GM23338 (cell line): ENCODE results near the gene KATNIP. TPM values are rescaled to one million over a fixed set of nuclear protein-coding genes. Genes with fewer than 3 reads are reported as not detected.

ENCODE experiments used
- ATAC-seq: fragments of 200-7000 bp; cut with Tn5 transposase; 3 replicates; pipeline ENCODE4 v1.9.1; 2020
- DNase-seq: peaks from one replicate; pipeline ENCODE4 v3.0.0-alpha.2; 2015; ENCODE audit warnings: low spot score
- H2AFZ ChIP-seq: fragments of 200-600 bp; sonication (generic); 2 replicates; pipeline ENCODE4 v1.8.0; 2016; ENCODE audit warnings: antibody characterized with exemption, mild to moderate bottlenecking, moderate library complexity
- H3F3A ChIP-seq: fragments of 200-600 bp; sonication (generic); replicated peaks from 2 replicates; pipeline ENCODE4 v1.8.0; 2017; ENCODE audit warnings: antibody characterized with exemption, mixed run types, low read depth
- H3K27ac ChIP-seq: fragments of 200-600 bp; sonication (generic); 2 replicates; pipeline ENCODE4 v1.6.1; 2016; ENCODE audit warnings: low read depth
- H3K27me3 ChIP-seq: fragments of 200-600 bp; sonication (generic); 2 replicates; pipeline ENCODE4 v1.8.0; 2016; ENCODE audit warnings: mild to moderate bottlenecking, mixed run types, moderate library complexity; ENCODE audit not compliant: insufficient read depth
- H3K36me3 ChIP-seq: fragments of 200-600 bp; sonication (generic); 2 replicates; pipeline ENCODE4 v1.8.0; 2016; ENCODE audit warnings: mild to moderate bottlenecking; ENCODE audit not compliant: insufficient read depth
- H3K4me1 ChIP-seq: fragments of 200-600 bp; sonication (generic); 2 replicates; pipeline ENCODE4 v1.8.0; 2016; ENCODE audit warnings: mild to moderate bottlenecking, moderate library complexity; ENCODE audit not compliant: insufficient read depth
- H3K4me2 ChIP-seq: fragments of 200-600 bp; sonication (generic); 2 replicates; pipeline ENCODE4 v1.7.1; 2017; ENCODE audit warnings: mixed run types
- H3K4me3 ChIP-seq: fragments of 200-600 bp; sonication (generic); 2 replicates; pipeline ENCODE4 v1.6.1; 2016; ENCODE audit warnings: mixed run types
- H3K79me2 ChIP-seq: fragments of 200-600 bp; sonication (generic); replicated peaks from 2 replicates; pipeline ENCODE4 v1.8.0; 2017; ENCODE audit warnings: mild to moderate bottlenecking; ENCODE audit not compliant: insufficient read depth
- H3K9me2 ChIP-seq: fragments of 200-600 bp; sonication (generic); 2 replicates; pipeline ENCODE4 v1.8.0; 2017; ENCODE audit not compliant: insufficient read depth
- H4K20me1 ChIP-seq: fragments of 200-600 bp; sonication (generic); replicated peaks from 2 replicates; pipeline ENCODE4 v1.8.0; 2017; ENCODE audit warnings: mild to moderate bottlenecking; ENCODE audit not compliant: insufficient read depth
- H3K27ac Mint-ChIP-seq: 2 replicates; pipeline ENCODE4 v1.8.0; 2020; ENCODE audit warnings: inconsistent platforms, mild to moderate bottlenecking, moderate library complexity, mixed read lengths
- H3K27me3 Mint-ChIP-seq: 3 replicates; pipeline ENCODE4 v1.8.0; 2022; ENCODE audit warnings: low read depth, mild to moderate bottlenecking, moderate library complexity, mixed read lengths, inconsistent platforms; ENCODE audit not compliant: insufficient read depth, poor library complexity
- H3K36me3 Mint-ChIP-seq: 3 replicates; pipeline ENCODE4 v1.8.0; 2021; ENCODE audit warnings: low read depth, mild to moderate bottlenecking, inconsistent platforms, moderate library complexity, mixed read lengths
- H3K4me1 Mint-ChIP-seq: 3 replicates; pipeline ENCODE4 v1.8.0; 2020; ENCODE audit warnings: mild to moderate bottlenecking, inconsistent platforms, mixed read lengths
- H3K4me3 Mint-ChIP-seq: 3 replicates; pipeline ENCODE4 v1.8.0; 2021; ENCODE audit warnings: moderate library complexity, mild to moderate bottlenecking, inconsistent platforms, mixed read lengths
- H3K9me3 Mint-ChIP-seq: 3 replicates; pipeline ENCODE4 v1.8.0; 2020; ENCODE audit warnings: moderate library complexity, mild to moderate bottlenecking, inconsistent platforms, mixed read lengths
- CREB1 ChIP-seq: fragments of 250-450 bp; sonication (Bioruptor Pico); IDR thresholded peaks from 2 replicates; pipeline ENCODE4 v1.5.0; 2020; ENCODE audit warnings: low read depth, mild to moderate bottlenecking, moderate library complexity
- EZH2phosphoT487 ChIP-seq: fragments of 200-600 bp; sonication (generic); IDR thresholded peaks from one replicate; pipeline ENCODE4 v1.8.1; 2018; ENCODE audit warnings: antibody characterized with exemption; ENCODE audit not compliant: unreplicated experiment
- JUNB ChIP-seq: IDR thresholded peaks from one replicate; pipeline ENCODE4 v1.6.1; 2016; ENCODE audit warnings: antibody characterized with exemption; ENCODE audit not compliant: unreplicated experiment
- NANOG ChIP-seq: IDR thresholded peaks from 2 replicates; pipeline ENCODE4 v1.6.1; 2016; ENCODE audit warnings: antibody characterized with exemption, borderline replicate concordance
- POLR2AphosphoS5 ChIP-seq: IDR thresholded peaks from 2 replicates; pipeline ENCODE4 v1.6.1; 2016; ENCODE audit warnings: antibody characterized with exemption, low read depth
- polyA plus RNA-seq: library from polyadenylated mRNA; unstranded; fragments of >200 nt; fragmentation: Nextera tagmentation; extraction: Ambion mirVana; gene quantifications from 2 replicates; pipeline ENCODE4 v1.2.1, GENCODE V29; 2016
- total RNA-seq: library from RNA; depleted of rRNA; stranded (reverse); fragments of >200 nt; shearing (Covaris generic); gene quantifications from 2 replicates; pipeline ENCODE4 v1.2.3, GENCODE V29; 2014
- TF ChIP-seq, protein P1 (sequence below): IDR thresholded peaks from 2 replicates; pipeline ENCODE4 v1.6.1; 2016; ENCODE audit warnings: antibody characterized with exemption
- TF ChIP-seq, protein P2 (sequence below), 2 experiments: fragments of 200-600 bp in 1 of 2; sonication (generic) in 1 of 2; conservative IDR thresholded peaks; 2 replicates each; pipeline versions ENCODE4 v1.5.1 to v1.6.1; 2016 to 2017; ENCODE audit warnings: antibody characterized with exemption in 2 of 2, low read depth in 2 of 2, mild to moderate bottlenecking in 2 of 2, moderate library complexity in 1 of 2
- TF ChIP-seq, protein P3 (sequence below): IDR thresholded peaks from one replicate; pipeline ENCODE4 v1.6.1; 2018; ENCODE audit warnings: antibody characterized with exemption; ENCODE audit not compliant: unreplicated experiment
- TF ChIP-seq, protein P4 (sequence below): fragments of 250-450 bp; sonication (Bioruptor Pico); IDR thresholded peaks from 2 replicates; pipeline ENCODE4 v1.5.0; 2020; ENCODE audit warnings: mild to moderate bottlenecking, moderate library complexity

Gene KATNIP
- total and polyA plus RNA-seq, 2 experiments from 2014 or later, result 7.0 to 11.8 TPM

DNA sequence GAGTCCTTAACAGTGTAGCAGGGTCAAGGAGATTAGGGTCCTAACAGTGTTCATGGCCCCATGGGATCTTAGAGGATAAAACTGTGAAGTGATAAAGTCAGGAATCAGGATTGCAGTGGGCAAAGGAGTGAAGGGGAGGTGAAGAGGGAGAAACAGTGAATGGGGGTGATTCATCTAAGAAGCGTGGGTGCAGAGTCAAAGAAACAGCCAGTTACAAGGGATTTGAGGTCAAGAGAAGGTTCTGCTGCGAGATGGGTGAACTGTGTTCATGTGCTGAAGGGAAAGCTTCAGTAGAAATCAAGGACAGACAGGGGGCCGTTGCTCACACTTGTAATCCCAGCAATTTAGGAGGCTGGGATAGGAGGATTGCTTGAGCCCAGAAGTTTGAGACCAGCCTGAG, 6.1 kb upstream of the KATNIP start (continued):
- TF ChIP-seq NANOG (no peak), JUNB (no peak), EZH2phosphoT487 (no peak), POLR2AphosphoS5 (no peak), CREB1 (no peak)
- TF ChIP-seq, protein P1, sequence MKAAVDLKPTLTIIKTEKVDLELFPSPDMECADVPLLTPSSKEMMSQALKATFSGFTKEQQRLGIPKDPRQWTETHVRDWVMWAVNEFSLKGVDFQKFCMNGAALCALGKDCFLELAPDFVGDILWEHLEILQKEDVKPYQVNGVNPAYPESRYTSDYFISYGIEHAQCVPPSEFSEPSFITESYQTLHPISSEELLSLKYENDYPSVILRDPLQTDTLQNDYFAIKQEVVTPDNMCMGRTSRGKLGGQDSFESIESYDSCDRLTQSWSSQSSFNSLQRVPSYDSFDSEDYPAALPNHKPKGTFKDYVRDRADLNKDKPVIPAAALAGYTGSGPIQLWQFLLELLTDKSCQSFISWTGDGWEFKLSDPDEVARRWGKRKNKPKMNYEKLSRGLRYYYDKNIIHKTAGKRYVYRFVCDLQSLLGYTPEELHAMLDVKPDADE, result no peak
- TF ChIP-seq, protein P2, sequence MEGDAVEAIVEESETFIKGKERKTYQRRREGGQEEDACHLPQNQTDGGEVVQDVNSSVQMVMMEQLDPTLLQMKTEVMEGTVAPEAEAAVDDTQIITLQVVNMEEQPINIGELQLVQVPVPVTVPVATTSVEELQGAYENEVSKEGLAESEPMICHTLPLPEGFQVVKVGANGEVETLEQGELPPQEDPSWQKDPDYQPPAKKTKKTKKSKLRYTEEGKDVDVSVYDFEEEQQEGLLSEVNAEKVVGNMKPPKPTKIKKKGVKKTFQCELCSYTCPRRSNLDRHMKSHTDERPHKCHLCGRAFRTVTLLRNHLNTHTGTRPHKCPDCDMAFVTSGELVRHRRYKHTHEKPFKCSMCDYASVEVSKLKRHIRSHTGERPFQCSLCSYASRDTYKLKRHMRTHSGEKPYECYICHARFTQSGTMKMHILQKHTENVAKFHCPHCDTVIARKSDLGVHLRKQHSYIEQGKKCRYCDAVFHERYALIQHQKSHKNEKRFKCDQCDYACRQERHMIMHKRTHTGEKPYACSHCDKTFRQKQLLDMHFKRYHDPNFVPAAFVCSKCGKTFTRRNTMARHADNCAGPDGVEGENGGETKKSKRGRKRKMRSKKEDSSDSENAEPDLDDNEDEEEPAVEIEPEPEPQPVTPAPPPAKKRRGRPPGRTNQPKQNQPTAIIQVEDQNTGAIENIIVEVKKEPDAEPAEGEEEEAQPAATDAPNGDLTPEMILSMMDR (conservative IDR thresholded peaks at IDR 0.05; ENCODE audit: low read depth in 2 of 2), result no peak

DNA sequence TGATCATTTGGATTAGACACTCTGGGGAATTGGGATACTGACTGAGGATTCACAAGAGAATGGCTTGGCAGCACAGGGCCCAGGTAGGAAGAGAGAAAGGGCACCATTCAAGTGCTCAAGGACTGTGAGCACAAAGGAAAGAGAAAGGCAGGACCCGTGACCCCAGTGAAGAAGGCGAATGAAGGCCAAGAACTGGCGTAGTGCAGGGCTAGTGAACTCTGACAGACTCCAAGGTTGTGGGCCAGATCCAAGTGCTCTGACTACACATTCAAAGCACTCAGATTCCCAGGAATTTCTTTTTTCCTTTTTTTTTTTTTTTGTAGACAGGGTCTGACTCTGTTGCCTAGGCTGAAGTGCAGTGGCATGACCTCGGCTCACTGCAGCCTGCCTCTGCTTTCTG, 5.3 kb upstream of the KATNIP start:
- H3K27me3 ChIP-seq, result no peaks in the 10 kb centered on the region
- Mint-ChIP-seq H3K9me3 (no peaks in the 10 kb centered on the region; the same call in 2 of the 3 replicates), H3K4me3 (no peak overlapping the region), H3K27ac (no peak overlapping the region), H3K4me1 (peaks cover 5% of the 10 kb centered on the region; the same call in 2 of the 3 replicates), H3K27me3 (peaks cover under 1% of the 10 kb centered on the region), H3K36me3 (peaks cover 59% of the 10 kb centered on the region)
- H3K27ac ChIP-seq, result no peak overlapping the region
- no peak overlapping the region for H3K4me3 ChIP-seq
- H3K4me1 ChIP-seq, result peaks cover 8% of the 10 kb centered on the region
- no peak overlapping the region for H2AFZ ChIP-seq
- no peak for ATAC-seq
- peaks cover 38% of the 10 kb centered on the region for H3K36me3 ChIP-seq
- peaks cover 40% of the 10 kb centered on the region for H4K20me1 ChIP-seq
- peaks cover 37% of the 10 kb centered on the region for H3K79me2 ChIP-seq
- DNase-seq, result no peak
- TF ChIP-seq, protein P3, sequence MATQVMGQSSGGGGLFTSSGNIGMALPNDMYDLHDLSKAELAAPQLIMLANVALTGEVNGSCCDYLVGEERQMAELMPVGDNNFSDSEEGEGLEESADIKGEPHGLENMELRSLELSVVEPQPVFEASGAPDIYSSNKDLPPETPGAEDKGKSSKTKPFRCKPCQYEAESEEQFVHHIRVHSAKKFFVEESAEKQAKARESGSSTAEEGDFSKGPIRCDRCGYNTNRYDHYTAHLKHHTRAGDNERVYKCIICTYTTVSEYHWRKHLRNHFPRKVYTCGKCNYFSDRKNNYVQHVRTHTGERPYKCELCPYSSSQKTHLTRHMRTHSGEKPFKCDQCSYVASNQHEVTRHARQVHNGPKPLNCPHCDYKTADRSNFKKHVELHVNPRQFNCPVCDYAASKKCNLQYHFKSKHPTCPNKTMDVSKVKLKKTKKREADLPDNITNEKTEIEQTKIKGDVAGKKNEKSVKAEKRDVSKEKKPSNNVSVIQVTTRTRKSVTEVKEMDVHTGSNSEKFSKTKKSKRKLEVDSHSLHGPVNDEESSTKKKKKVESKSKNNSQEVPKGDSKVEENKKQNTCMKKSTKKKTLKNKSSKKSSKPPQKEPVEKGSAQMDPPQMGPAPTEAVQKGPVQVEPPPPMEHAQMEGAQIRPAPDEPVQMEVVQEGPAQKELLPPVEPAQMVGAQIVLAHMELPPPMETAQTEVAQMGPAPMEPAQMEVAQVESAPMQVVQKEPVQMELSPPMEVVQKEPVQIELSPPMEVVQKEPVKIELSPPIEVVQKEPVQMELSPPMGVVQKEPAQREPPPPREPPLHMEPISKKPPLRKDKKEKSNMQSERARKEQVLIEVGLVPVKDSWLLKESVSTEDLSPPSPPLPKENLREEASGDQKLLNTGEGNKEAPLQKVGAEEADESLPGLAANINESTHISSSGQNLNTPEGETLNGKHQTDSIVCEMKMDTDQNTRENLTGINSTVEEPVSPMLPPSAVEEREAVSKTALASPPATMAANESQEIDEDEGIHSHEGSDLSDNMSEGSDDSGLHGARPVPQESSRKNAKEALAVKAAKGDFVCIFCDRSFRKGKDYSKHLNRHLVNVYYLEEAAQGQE, result no peak
- TF ChIP-seq, protein P4, sequence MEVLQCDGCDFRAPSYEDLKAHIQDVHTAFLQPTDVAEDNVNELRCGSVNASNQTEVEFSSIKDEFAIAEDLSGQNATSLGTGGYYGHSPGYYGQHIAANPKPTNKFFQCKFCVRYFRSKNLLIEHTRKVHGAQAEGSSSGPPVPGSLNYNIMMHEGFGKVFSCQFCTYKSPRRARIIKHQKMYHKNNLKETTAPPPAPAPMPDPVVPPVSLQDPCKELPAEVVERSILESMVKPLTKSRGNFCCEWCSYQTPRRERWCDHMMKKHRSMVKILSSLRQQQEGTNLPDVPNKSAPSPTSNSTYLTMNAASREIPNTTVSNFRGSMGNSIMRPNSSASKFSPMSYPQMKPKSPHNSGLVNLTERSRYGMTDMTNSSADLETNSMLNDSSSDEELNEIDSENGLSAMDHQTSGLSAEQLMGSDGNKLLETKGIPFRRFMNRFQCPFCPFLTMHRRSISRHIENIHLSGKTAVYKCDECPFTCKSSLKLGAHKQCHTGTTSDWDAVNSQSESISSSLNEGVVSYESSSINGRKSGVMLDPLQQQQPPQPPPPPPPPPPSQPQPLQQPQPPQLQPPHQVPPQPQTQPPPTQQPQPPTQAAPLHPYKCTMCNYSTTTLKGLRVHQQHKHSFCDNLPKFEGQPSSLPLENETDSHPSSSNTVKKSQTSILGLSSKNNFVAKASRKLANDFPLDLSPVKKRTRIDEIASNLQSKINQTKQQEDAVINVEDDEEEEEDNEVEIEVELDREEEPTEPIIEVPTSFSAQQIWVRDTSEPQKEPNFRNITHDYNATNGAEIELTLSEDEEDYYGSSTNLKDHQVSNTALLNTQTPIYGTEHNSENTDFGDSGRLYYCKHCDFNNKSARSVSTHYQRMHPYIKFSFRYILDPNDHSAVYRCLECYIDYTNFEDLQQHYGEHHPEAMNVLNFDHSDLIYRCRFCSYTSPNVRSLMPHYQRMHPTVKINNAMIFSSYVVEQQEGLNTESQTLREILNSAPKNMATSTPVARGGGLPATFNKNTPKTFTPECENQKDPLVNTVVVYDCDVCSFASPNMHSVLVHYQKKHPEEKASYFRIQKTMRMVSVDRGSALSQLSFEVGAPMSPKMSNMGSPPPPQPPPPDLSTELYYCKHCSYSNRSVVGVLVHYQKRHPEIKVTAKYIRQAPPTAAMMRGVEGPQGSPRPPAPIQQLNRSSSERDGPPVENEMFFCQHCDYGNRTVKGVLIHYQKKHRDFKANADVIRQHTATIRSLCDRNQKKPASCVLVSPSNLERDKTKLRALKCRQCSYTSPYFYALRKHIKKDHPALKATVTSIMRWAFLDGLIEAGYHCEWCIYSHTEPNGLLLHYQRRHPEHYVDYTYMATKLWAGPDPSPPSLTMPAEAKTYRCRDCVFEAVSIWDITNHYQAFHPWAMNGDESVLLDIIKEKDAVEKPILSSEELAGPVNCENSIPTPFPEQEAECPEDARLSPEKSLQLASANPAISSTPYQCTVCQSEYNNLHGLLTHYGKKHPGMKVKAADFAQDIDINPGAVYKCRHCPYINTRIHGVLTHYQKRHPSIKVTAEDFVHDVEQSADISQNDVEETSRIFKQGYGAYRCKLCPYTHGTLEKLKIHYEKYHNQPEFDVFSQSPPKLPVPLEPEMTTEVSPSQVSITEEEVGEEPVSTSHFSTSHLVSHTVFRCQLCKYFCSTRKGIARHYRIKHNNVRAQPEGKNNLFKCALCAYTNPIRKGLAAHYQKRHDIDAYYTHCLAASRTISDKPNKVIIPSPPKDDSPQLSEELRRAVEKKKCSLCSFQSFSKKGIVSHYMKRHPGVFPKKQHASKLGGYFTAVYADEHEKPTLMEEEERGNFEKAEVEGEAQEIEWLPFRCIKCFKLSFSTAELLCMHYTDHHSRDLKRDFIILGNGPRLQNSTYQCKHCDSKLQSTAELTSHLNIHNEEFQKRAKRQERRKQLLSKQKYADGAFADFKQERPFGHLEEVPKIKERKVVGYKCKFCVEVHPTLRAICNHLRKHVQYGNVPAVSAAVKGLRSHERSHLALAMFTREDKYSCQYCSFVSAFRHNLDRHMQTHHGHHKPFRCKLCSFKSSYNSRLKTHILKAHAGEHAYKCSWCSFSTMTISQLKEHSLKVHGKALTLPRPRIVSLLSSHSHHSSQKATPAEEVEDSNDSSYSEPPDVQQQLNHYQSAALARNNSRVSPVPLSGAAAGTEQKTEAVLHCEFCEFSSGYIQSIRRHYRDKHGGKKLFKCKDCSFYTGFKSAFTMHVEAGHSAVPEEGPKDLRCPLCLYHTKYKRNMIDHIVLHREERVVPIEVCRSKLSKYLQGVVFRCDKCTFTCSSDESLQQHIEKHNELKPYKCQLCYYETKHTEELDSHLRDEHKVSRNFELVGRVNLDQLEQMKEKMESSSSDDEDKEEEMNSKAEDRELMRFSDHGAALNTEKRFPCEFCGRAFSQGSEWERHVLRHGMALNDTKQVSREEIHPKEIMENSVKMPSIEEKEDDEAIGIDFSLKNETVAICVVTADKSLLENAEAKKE, result no peak
- H3K9me2 ChIP-seq, result no peaks in the 10 kb centered on the region
- H3F3A ChIP-seq, result no peaks in the 10 kb centered on the region
- H3K4me2 ChIP-seq, result no peak overlapping the region
